Neural progenitor cell (in vitro differentiated cells): Measurements from ENCODE around the gene IRF5.

Source experiments
- CTCF ChIP-seq: fragments of 200-600 bp; sonication (generic); IDR thresholded peaks from 2 replicates; pipeline ENCODE4 v1.5.1; 2017; ENCODE audit warnings: antibody characterized with exemption, mild to moderate bottlenecking
- EZH2 ChIP-seq: fragments of 200-600 bp; sonication (generic); IDR thresholded peaks from 2 replicates; pipeline ENCODE4 v1.6.1; 2017; ENCODE audit warnings: antibody characterized with exemption, mild to moderate bottlenecking, moderate library complexity
- EZH2phosphoT487 ChIP-seq: fragments of 200-600 bp; sonication (generic); IDR thresholded peaks from 2 replicates; pipeline ENCODE4 v1.6.1; 2017; ENCODE audit warnings: antibody characterized with exemption

GRCh38 chr7:128951296-128951695, 13.6 kb downstream of the IRF5 start:
- TF ChIP-seq CTCF (no peak), EZH2 (no peak), EZH2phosphoT487 (no peak)
